Lower leg skin (tissue), 4 donors: Measurements from ENCODE around the gene RFNG. TPM values are rescaled to one million over a fixed set of nuclear protein-coding genes. Genes with fewer than 3 reads are reported as not detected.

Source experiments
- DNase-seq, 2 donors: peaks; one replicate each; pipeline ENCODE4 v3.0.0-alpha.2; 2019; ENCODE audit warnings: low spot score in 2 of 2
- H3K4me3 ChIP-seq: fragments of 200-600 bp; sonication (generic); 2 replicates; pipeline ENCODE4 v1.5.1; 2017; ENCODE audit warnings: mild to moderate bottlenecking, low read depth; ENCODE audit not compliant: poor library complexity, severe bottlenecking
- CTCF ChIP-seq, 3 donors: fragments of 450-650 bp; IDR thresholded peaks; one replicate each; pipeline ENCODE4 v1.5.1; 2016; ENCODE audit warnings: antibody characterized with exemption in 3 of 3, mild to moderate bottlenecking in 3 of 3, moderate library complexity in 2 of 3
- POLR2A ChIP-seq, 2 donors: fragments of 450-650 bp; IDR thresholded peaks; one replicate each; pipeline ENCODE4 v1.6.1; 2016 to 2017; ENCODE audit warnings: antibody characterized with exemption in 2 of 2, mild to moderate bottlenecking in 1 of 2, moderate library complexity in 1 of 2
- WGBS, 2 donors: methylation state at CpG; one replicate each; pipeline ENCODE4 v1.1.5; 2018; 5-methylcytosine and 5-hydroxymethylcytosine counted together
- intact Hi-C: fragments of 100-400 bp; cut with DNase I; formaldehyde crosslinking; loops from one replicate; pipeline ENCODE4 v1.15.0; 2023; ENCODE audit warnings: low total_unique reads
- total RNA-seq, 4 donors: library from RNA; depleted of rRNA; stranded (reverse); fragments of >200 nt; gene quantifications; one replicate each; pipeline ENCODE4 v1.1.0, GENCODE V29; 2016

The RFNG gene
- total RNA-seq, 4 donors from 2014 or later = 44.8 to 83.7 (median 50.9) TPM

GRCh38 chr17:82019690-82020571 lies 31.7 kb downstream of the RFNG start:
- DNase-seq = no peak
- intact Hi-C loops = loop anchor here (2.0 kb wide), 1 partner anchor 57 kb away; no protein-coding TSS in a partner anchor
- 63 to 90% methylated on average over 17 to 33 of the region's 34 CpGs for WGBS, 2 donors
- no peak overlapping the region for H3K4me3 ChIP-seq
- TF ChIP-seq POLR2A (IDR thresholded peaks at IDR 0.05) = no peak
- no peak for TF ChIP-seq CTCF (IDR thresholded peaks at IDR 0.05)

GRCh38 chr17:82018989-82019689 lies 32.5 kb downstream of the RFNG start:
- 86 to 91% methylated on average over 33 of the region's 33 CpGs for WGBS, 2 donors
- intact Hi-C loops = loop anchor here (2.0 kb wide), 1 partner anchor 56 kb away; no protein-coding TSS in a partner anchor
- DNase-seq = no peak
- TF ChIP-seq POLR2A (IDR thresholded peaks at IDR 0.05) (no peak), CTCF (IDR thresholded peaks at IDR 0.05) (no peak)
- H3K4me3 ChIP-seq = no peak overlapping the region

- DNase-seq = no peak
- intact Hi-C loops = loop anchor here (2.0 kb wide), 1 partner anchor 56 kb away; no protein-coding TSS in a partner anchor
- WGBS, 2 donors = 51 to 56% methylated on average over 15 to 17 of the region's 19 CpGs
- no peak overlapping the region for H3K4me3 ChIP-seq
- TF ChIP-seq POLR2A (IDR thresholded peaks at IDR 0.05) (no peak), CTCF (IDR thresholded peaks at IDR 0.05) (no peak)
These were observed 33.2 kb downstream of the RFNG start for GRCh38 chr17:82018152-82018988.

GRCh38 chr17:82017612-82018151 lies 33.9 kb downstream of the RFNG start:
- intact Hi-C loops = loop anchor here (2.0 kb wide), 1 partner anchor 55 kb away; no protein-coding TSS in a partner anchor
- WGBS, 2 donors = 66 to 73% methylated on average over 10 to 13 of the region's 13 CpGs
- TF ChIP-seq CTCF (IDR thresholded peaks at IDR 0.05) = no peak
- TF ChIP-seq POLR2A (IDR thresholded peaks at IDR 0.05) = no peak
- DNase-seq = no peak
- no peak overlapping the region for H3K4me3 ChIP-seq

- intact Hi-C loops = no loop called here
- 86 to 87% methylated on average over 17 to 24 of the region's 24 CpGs for WGBS, 2 donors
- no peak for TF ChIP-seq CTCF (IDR thresholded peaks at IDR 0.05)
- no peak for TF ChIP-seq POLR2A (IDR thresholded peaks at IDR 0.05)
- no peak overlapping the region for H3K4me3 ChIP-seq
- DNase-seq = no peak
These were observed 34.6 kb downstream of the RFNG start for GRCh38 chr17:82016875-82017459.
